HG03066 (cell line): Measurements from ENCODE around the gene SNAP91.
A peak's percentile ranks its signal among the peaks of the same experiment; 100 is the strongest.
"Not testable (repeated sequence)": the region's sequence is repeated elsewhere in the genome, so short reads cannot be mapped to it uniquely, and the experiment has no call there.

Source experiments
- ATAC-seq: cut with Tn5 transposase; IDR thresholded peaks from one replicate; pipeline ENCODE4 v1.9.1; 2021; ENCODE audit warnings: low read depth; ENCODE audit not compliant: unreplicated experiment

SNAP91 gene

DNA sequence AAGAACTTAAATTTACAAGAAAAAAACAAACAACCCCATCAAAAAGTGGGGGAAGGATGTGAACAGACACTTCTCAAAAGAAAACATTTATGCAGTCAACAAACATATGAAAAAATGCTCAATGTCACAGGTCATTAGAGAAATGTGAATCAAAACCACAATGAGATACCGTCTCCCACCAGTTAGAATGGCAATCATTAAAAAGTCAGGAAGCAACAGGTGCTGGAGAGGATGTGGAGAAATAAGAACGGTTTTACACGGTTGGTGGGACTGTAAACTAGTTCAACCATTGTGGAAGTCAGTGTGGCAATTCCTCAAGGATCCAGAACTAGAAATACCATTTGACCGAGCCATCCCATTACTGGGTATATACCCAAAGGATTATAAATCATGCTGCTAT is 157.2 kb downstream of the SNAP91 start:
- not testable (repeated sequence) for ATAC-seq

DNA sequence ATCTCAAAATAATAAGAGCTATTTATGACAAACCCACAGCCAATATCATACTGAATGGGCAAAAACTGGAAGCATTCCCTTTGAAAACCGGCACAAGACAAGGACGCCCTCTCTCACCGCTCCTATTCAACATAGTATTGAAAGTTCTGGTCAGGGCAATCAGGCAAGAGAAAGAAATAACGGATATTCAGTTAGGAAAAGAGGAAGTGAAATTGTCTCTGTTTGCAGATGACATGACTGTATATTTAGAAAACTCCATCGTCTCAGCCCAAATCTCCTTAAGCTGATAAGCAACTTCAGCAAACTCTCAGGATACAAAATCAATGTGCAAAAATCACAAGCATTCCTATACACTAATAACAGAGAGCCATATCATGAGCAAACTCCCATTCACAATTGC is 158.4 kb downstream of the SNAP91 start:
- ATAC-seq, result not testable (repeated sequence)

DNA sequence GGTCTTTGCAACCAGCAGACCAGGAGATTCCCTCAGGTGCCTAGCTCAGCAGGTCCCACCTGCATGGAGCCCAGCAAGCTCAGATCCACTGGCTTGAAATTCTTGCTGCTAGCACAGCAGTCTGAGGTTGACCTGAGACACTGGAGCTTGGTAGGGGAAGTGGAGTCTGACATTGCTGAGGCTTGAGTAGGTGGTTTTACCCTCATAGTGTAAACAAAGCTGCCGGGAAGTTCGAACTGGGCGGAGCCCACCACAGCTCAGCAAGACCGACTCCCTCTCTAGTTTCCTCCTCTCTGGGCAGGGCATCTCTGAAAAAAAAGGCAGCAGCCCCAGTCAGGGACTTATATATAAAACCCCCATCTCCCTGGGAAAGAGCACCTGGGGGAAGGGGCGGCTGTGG is 162.3 kb downstream of the SNAP91 start:
- ATAC-seq, result no peak

DNA sequence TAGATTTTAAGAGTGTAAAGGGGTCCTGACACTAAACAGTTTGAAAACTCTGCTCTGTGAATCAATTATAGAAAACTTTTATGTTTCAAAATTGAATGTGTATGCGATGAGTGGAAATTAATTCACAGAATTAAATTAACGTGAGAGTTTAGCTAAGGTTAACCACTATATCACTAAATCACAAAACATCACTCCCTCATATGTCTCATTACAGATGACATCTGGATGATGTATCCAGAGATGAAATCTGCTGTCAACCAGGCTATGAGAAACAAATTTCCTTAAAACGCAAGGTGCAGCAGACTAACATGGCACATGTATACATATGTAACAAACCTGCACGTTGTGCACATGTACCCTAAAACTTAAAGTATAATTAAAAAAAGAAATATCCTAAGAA is 169.2 kb downstream of the SNAP91 start:
- no peak for ATAC-seq

DNA sequence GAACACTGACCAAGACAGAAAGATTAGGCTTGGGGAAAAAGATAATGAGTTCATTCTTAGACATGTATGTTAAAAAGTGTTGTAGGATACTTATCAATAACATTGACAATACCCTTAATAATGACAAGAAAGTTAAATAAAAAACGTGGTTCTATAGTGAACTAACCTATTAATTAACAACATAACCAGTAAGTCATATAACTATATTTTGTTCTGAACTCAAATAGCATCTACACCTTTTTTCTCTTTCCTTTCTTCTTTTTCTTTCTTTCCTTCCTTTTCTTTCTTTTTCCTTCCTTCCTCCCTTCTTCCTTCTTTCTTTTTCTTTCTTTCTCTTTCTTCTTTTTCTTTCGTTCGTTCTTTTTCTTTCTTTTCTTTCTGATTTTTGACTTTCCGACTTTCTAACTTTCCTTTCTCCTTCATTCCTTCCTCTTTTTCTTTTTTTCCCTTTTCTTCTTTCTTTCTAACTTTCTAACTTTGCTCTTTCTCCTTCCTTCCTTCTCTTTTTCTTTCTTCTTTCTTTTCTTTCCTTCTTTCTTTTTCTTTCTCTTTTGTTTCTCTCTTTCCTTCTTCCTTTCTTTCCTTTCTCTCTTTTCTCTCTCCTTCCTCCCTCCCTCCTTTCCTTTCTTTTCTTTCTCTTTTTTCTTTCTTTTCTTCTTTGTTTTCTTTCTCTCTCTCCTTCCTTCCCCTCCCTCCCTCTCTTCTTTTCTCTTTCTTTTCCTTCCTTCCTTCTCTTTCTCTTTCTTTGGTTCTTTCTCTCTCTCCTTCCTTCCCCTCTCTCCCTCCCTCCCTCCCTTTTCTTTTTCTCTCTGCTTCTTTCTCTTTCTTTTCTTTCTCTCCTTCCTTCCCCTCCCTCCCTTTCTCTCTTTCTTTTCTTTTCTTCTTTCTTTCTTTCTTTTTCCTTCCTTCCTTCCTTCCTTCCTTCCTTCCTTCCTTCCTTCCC is 172.0 kb downstream of the SNAP91 start:
- no peak for ATAC-seq

DNA sequence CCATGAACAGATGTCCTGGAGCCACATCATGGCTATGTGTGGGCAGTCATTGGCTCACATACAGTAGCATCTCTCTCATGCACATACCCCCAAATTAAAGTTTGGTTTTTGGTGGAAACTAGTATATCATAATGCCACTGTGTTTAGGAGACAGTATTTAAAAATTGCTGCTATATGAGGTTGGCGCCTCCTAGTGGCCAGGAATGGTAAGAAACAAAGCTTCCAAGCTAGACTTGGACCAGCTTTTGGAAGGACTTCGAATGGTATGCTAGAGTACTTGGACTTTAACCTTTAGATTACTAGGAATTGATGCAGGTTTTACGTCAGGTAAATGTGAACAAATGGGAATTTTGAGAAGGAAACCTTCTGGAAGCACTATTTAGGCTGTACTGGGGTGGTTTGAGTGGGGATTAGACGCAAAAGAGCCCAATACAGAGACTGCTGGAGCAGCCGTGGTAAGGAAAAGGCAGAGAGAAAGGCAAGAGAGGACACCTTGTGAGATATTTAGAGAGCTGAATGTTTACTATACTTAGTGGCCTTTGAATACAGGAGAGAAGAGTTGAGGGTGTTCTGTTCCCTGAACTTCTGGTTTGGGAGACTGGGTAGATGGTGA is 172.8 kb downstream of the SNAP91 start:
- ATAC-seq, result peak; percentile 90

DNA sequence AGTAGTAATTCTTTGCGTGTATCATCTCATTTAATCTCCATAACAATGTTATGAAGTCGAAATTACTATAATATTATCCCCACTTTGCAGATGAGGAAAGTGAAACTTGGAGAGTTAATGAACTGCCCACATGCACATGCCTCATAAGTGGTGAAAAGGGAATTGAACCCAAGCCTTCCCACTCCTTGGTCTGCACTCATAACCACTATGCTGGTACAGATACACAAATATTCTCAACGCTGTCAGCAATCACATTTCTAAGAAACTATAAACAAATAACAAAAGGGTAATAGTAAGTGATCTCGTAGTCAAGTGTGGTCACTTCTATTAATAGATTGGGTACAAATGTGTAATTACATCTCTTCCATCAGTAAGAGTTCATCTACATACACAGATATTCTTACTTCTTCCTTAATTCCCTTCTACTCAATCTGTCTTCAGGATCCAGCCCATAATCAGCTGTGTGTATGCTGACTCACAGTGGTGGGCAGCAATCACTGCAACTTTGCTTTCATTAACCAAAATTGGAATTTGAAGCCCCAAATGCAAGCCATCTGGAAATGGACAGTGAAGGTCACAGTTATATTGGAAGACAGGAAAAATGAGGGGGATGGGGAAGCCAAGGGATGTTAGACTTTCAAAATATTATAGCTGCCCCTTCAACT is 190.0 kb downstream of the SNAP91 start:
- ATAC-seq, result no peak

DNA sequence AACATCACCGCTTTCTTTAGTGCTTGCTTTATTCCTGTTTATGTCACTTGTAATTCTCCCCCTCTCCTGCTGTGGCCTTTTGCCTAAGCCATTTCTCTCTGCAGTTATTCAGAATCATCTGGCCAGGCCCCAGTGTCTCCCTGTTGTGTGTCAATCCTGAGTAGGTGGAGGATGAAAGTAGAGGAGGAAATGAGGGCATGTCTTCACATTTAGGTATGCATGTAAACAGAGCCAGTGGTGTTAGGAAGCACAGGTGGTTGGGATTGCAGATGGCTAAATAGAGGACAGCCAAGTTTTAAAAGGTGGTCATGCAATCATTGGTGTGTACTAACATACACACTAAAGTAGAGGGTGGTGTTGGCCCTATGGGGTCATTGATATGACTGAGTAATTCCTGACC is 191.4 kb downstream of the SNAP91 start:
- no peak for ATAC-seq

DNA sequence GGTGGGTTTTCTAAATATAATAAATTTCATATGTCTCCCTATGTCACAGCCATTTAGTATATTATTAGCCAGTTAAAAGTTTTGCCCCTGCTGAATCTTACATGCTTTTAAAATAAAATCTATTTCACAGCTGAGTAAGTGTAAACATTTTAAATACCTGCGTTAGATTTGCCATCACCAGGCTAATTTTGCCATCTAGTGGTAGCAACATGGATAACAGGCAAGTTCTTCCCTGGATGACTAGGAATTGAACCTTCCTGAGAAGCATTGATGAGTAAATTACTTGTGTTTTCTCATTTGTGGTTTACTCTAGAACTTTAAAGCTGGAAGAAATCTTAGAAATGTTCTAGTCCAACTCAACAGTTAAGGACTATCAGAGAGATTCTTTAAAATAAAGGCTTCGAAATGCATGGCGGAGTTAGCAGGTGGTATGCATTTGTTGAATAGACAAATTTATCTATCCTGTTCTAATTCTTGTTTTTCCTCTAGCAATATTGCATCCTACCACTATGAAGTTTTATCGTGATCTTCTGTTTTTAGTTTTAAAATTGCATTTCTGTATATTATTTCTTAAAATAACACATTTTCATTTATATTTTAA is 193.9 kb downstream of the SNAP91 start:
- no peak for ATAC-seq

DNA sequence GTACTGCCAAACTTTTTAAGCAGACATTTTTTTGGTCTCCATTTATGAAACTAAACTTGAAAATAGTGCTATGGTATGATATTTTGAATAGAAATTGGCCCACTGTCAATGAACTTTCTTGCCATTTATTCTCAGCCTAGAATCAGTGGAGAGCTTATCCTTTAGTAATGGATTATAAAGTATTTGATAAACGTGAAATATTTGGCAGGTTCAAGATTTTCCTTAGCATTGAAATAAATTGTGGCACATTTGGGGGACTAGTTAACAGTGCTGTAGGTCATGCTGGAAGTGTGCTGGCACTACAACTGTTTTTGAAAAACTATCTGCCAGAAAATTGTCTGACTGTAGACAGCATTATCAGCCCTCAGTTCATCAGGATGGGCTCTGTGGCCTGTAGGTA is 194.4 kb downstream of the SNAP91 start:
- ATAC-seq, result no peak

DNA sequence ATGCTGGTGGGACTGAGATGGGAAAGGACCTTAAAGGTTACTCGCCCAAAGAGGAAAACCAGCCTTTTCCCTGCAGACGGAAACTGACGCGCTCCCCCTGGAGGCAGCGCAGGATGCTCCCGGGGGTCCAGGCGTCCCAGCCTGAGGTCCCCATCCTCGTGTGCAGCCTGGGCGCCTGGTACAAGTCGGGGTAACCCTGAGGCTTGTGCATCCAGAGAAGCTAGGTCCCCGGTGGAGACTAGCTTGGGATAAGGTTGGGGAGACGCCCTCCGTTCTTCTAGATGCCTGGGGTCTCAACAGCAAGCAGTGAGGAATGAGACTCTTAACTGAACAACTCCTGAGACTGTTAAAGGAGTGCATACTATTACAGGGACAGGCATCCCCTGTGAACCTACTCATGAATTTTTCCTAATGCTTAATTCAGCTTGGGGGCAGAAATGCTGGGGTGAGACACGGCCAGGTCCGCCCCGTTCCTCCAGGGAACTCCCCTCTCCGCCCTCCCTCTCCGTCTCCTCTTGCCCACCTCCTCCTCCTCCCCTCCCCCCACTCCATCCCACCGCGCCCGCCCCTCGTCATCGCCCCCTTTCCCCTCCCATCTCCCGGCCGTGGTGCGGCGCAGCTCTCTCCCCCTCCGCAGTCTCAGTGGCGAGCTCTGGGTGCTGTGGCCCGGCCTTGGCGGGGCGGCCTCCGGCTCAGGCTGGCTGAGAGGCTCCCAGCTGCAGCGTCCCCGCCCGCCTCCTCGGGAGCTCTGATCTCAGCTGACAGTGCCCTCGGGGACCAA is 196.8 kb downstream of the SNAP91 start, which contains the start of gene PRSS35:
Gene PRSS35, plus strand, starts transcription at position 634 of the 781 bp plus-strand sequence. CDS start 10,908 bp downstream, outside the sequence.
- peak; percentile 45 for ATAC-seq

DNA sequence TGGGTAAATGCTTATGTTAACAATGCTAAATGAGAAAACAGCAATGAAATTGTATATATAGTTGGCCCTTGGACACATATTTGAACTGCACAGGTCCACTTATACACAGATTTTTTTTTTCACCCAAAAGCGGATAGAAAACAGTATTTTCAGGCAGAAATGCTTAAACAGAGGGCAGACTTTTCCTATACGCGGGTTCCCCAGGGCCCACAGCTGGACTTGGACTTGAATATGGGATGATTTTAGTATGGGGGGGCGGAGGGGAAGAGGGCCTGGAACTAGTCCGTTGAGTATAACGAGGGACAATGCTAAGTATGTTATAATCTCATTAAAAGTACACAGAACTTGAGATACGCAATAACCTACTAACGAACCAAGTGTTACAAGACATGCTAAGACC is 197.6 kb downstream of the SNAP91 start:
- no peak for ATAC-seq

DNA sequence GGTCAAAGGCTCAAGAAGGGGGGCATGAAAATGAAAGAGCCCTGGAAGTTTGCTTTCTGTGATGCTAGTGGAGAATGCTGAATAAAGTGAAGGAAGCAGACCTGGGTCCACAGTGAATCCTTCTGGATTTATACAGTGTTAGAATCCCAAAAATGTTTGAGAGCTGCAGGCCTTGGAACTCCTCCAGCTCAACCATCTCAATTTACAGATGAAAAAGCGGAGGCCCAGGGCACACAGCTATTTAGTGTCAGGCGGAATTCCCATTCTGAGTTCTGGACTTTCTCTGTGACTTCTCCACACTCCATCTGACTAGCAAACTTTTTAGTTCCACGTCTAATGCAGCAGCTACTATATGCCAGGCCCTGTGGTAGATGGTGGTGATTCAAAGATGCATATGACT is 198.1 kb downstream of the SNAP91 start:
- ATAC-seq, result no peak

DNA sequence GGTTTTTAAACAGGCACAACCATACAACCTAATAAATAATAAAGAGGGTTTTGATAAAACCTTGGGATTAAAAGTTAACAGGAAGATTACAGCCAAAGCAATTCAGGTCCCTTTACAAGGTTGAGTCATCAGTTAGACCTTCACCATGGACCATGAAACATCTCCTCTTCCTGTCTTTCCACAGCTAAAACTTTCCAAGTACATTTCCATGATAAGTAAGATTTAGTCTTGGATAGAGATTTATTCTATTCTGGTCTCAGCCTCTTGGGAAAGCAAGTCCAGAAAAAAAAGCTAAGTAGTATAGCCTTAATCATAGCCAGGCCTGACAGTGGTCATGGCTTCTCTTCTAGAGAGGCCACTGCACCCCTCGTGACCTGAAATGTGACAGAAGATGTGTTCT is 199.5 kb downstream of the SNAP91 start:
- no peak for ATAC-seq

DNA sequence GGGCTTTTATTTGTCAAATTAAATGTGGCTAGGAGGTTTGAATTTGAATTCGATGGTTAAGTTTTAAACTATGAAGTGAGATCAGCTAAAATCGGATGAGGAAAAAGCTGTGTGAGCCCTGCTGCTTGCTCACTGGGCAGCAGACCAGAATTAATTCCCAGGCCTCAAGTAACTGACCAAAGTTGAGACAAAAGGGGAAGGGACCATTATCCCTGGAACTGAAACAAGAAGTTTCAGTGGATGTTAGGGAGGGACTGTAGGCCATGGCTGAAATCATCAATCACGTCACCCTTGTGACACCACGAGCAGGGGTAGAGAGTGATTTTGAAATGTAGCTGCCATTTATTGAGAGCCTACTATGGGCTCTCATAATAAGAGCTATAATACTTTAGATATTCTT is 203.5 kb downstream of the SNAP91 start:
- no peak for ATAC-seq
